ENCODE measurements around the gene AP1B1. TPM values are rescaled to one million over a fixed set of nuclear protein-coding genes. Genes with fewer than 3 reads are reported as not detected.
"Not testable (repeated sequence)": the region's sequence is repeated elsewhere in the genome, so short reads cannot be mapped to it uniquely, and the experiment has no call there.

AP1B1 gene
- total RNA-seq, 1 experiment from 2014 or later = 77.9 TPM

DNA sequence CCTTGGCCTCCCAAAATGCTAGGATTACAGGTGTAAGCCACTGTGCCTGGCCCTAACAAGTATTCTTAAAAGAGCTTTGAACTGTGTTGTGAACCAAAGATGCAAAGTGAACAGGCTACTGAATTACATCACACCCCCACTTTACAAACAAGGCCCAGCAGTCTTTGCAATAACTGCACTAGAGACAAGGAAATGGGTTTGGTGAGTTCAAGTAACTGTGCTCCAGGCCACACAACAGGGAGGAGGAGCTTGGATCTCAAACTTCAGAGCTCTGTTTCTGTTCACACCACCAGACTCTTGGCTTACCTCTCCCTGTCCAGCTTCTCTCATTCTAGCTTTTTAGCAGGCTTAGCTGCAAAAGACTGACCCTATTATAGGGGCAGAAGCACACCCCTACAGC is 42.4 kb downstream of the AP1B1 start (continued):
- TF ChIP-seq ATF1 (CRISPR knock-in tag; IDR thresholded peaks at IDR 0.05) (no peak), RORB (CRISPR knock-in tag; IDR thresholded peaks at IDR 0.05) (no peak), OVOL2 (CRISPR knock-in tag; IDR thresholded peaks at IDR 0.05; ENCODE audit: borderline replicate concordance) (no peak), ZNF416 (CRISPR knock-in tag; IDR thresholded peaks at IDR 0.05) (no peak)
- TF ChIP-seq, protein P1, sequence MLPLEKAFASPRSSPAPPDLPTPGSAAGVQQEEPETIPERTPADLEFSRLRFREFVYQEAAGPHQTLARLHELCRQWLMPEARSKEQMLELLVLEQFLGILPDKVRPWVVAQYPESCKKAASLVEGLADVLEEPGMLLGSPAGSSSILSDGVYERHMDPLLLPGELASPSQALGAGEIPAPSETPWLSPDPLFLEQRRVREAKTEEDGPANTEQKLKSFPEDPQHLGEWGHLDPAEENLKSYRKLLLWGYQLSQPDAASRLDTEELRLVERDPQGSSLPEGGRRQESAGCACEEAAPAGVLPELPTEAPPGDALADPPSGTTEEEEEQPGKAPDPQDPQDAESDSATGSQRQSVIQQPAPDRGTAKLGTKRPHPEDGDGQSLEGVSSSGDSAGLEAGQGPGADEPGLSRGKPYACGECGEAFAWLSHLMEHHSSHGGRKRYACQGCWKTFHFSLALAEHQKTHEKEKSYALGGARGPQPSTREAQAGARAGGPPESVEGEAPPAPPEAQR (CRISPR knock-in tag; IDR thresholded peaks at IDR 0.05) = no peak

DNA sequence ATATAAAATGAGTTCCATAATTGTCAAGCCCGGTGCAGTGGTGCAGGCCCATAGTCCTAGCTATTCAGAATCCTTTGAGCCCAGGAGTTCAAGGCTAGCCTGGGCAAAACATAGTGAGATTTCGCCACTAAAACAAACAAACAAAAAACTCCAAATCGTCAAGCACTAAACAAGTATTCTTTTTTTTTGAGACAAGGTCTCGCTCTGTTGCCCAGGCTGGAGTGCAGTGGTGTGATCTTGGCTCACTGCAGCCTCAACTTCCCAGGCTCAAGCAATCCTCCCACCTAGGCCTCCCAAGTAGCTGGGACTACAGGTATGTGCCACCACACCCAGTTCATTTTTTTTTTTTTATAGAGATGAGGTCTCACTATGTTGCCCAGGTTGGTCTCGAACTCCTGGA is 43.5 kb downstream of the AP1B1 start:
- H3K27me3 Mint-ChIP-seq (ENCODE audit: low read depth); H3K9me3 Mint-ChIP-seq; POLR2A ChIA-PET; CTCF ChIA-PET; ATAC-seq; H3K4me3 Mint-ChIP-seq; H3K27ac Mint-ChIP-seq; H3K4me1 Mint-ChIP-seq; DNase-seq (ENCODE audit: low spot score): not testable (repeated sequence)
- H3K36me3 Mint-ChIP-seq = peaks cover 57% of the 10 kb centered on the region

DNA sequence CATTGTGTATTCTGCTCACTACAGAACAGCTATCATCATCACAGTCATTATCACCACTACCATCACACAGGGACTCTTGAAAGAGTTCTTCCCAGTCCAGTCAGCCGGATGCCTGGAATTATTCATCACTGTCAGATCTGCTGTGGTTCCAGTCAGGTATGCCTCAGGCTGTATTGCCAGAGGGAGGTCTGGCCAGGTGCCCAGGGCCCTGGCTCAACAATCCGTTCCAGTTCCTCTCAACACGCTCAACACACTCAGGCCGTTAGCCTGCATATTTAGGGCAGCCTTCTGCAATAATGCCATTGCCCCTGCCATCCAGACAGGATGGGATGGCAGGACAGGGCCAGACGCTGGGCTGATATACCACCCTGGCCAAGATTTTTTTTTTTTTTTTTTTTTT is 44.2 kb downstream of the AP1B1 start:
- POLR2A ChIA-PET = no interaction called here
- TF ChIP-seq, protein P2, sequence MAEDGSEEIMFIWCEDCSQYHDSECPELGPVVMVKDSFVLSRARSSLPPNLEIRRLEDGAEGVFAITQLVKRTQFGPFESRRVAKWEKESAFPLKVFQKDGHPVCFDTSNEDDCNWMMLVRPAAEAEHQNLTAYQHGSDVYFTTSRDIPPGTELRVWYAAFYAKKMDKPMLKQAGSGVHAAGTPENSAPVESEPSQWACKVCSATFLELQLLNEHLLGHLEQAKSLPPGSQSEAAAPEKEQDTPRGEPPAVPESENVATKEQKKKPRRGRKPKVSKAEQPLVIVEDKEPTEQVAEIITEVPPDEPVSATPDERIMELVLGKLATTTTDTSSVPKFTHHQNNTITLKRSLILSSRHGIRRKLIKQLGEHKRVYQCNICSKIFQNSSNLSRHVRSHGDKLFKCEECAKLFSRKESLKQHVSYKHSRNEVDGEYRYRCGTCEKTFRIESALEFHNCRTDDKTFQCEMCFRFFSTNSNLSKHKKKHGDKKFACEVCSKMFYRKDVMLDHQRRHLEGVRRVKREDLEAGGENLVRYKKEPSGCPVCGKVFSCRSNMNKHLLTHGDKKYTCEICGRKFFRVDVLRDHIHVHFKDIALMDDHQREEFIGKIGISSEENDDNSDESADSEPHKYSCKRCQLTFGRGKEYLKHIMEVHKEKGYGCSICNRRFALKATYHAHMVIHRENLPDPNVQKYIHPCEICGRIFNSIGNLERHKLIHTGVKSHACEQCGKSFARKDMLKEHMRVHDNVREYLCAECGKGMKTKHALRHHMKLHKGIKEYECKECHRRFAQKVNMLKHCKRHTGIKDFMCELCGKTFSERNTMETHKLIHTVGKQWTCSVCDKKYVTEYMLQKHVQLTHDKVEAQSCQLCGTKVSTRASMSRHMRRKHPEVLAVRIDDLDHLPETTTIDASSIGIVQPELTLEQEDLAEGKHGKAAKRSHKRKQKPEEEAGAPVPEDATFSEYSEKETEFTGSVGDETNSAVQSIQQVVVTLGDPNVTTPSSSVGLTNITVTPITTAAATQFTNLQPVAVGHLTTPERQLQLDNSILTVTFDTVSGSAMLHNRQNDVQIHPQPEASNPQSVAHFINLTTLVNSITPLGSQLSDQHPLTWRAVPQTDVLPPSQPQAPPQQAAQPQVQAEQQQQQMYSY (CRISPR knock-in tag; IDR thresholded peaks at IDR 0.05) = no peak
- TF ChIP-seq FOXP1 (CRISPR knock-in tag; IDR thresholded peaks at IDR 0.05; ENCODE audit: borderline replicate concordance) = no peak
- Mint-ChIP-seq H3K4me3 (no peak overlapping the region), H3K27ac (peak overlapping the region; percentile 21; the same call in 1 of the 2 replicates), H3K9me3 (no peaks in the 10 kb centered on the region), H3K4me1 (no peaks in the 10 kb centered on the region), H3K27me3 (ENCODE audit: low read depth) (no peaks in the 10 kb centered on the region), H3K36me3 (peaks cover 59% of the 10 kb centered on the region)
- ATAC-seq (no peak), DNase-seq (ENCODE audit: low spot score) (no peak)
- CTCF ChIA-PET = no interaction called here

DNA sequence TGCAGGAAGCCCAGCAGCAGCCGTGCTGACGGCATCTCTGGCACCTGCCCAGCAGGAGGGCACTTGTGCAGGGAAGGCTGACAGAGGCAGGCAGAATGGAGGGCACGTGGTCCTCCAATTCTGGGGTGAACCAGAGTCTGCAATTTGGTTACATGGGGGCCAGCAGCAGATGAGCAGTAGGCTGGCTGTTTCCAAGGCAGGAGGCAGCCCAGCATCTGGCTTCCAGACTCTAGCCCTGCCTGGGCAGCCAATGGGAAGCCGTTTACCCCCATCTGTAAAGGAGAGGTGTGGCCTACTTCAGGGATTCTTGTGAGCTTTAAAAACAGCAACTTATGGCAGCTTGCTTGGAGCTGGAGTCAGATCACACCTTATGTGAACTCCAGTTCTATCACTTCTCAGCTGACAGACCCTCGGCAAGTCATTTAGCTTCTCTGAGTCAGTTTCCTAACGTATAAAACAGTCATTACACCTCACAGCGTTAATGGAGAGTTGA is 45.0 kb downstream of the AP1B1 start:
- no peaks in the 10 kb centered on the region for H3K9me3 Mint-ChIP-seq
- H3K4me3 Mint-ChIP-seq = no peak overlapping the region
- peak overlapping the region; percentile 36; the same call in 1 of the 2 replicates for H3K27ac Mint-ChIP-seq
- TF ChIP-seq, protein P3, sequence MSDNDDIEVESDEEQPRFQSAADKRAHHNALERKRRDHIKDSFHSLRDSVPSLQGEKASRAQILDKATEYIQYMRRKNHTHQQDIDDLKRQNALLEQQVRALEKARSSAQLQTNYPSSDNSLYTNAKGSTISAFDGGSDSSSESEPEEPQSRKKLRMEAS (CRISPR knock-in tag; IDR thresholded peaks at IDR 0.05) = no peak
- no peak for TF ChIP-seq ZNF396 (CRISPR knock-in tag; IDR thresholded peaks at IDR 0.05; ENCODE audit: borderline replicate concordance)
- no peak for TF ChIP-seq EMX1 (CRISPR knock-in tag; IDR thresholded peaks at IDR 0.05)
- no peak for TF ChIP-seq ZNF317 (CRISPR knock-in tag; IDR thresholded peaks at IDR 0.05; ENCODE audit: borderline replicate concordance, low read depth)
- TF ChIP-seq, protein P4, sequence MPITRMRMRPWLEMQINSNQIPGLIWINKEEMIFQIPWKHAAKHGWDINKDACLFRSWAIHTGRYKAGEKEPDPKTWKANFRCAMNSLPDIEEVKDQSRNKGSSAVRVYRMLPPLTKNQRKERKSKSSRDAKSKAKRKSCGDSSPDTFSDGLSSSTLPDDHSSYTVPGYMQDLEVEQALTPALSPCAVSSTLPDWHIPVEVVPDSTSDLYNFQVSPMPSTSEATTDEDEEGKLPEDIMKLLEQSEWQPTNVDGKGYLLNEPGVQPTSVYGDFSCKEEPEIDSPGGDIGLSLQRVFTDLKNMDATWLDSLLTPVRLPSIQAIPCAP (CRISPR knock-in tag; IDR thresholded peaks at IDR 0.05) = no peak
- TF ChIP-seq, protein P5, sequence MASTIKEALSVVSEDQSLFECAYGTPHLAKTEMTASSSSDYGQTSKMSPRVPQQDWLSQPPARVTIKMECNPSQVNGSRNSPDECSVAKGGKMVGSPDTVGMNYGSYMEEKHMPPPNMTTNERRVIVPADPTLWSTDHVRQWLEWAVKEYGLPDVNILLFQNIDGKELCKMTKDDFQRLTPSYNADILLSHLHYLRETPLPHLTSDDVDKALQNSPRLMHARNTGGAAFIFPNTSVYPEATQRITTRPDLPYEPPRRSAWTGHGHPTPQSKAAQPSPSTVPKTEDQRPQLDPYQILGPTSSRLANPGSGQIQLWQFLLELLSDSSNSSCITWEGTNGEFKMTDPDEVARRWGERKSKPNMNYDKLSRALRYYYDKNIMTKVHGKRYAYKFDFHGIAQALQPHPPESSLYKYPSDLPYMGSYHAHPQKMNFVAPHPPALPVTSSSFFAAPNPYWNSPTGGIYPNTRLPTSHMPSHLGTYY (CRISPR knock-in tag; IDR thresholded peaks at IDR 0.05) = no peak
- no peak for TF ChIP-seq NR1H2 (CRISPR knock-in tag; IDR thresholded peaks at IDR 0.05)
- TF ChIP-seq ZNF232 (CRISPR knock-in tag; IDR thresholded peaks at IDR 0.05) = no peak
- no peak for TF ChIP-seq SP1 (CRISPR knock-in tag; conservative IDR thresholded peaks at IDR 0.05)
- no peak for TF ChIP-seq ZNF263 (CRISPR knock-in tag; IDR thresholded peaks at IDR 0.05; ENCODE audit: low read depth)
- POLR2A ChIA-PET = no interaction called here
- no peaks in the 10 kb centered on the region for H3K4me1 Mint-ChIP-seq
- no peaks in the 10 kb centered on the region for H3K27me3 Mint-ChIP-seq (ENCODE audit: low read depth)
- CTCF ChIA-PET = no interaction called here
- peaks cover 57% of the 10 kb centered on the region for H3K36me3 Mint-ChIP-seq
- DNase-seq (ENCODE audit: low spot score) (no peak), ATAC-seq (peak; percentile 72)
